Measurements from ENCODE around the gene LDB3.
"Not testable (repeated sequence)": the region's sequence is repeated elsewhere in the genome, so short reads cannot be mapped to it uniquely, and the experiment has no call there.

LDB3 gene, protein sequence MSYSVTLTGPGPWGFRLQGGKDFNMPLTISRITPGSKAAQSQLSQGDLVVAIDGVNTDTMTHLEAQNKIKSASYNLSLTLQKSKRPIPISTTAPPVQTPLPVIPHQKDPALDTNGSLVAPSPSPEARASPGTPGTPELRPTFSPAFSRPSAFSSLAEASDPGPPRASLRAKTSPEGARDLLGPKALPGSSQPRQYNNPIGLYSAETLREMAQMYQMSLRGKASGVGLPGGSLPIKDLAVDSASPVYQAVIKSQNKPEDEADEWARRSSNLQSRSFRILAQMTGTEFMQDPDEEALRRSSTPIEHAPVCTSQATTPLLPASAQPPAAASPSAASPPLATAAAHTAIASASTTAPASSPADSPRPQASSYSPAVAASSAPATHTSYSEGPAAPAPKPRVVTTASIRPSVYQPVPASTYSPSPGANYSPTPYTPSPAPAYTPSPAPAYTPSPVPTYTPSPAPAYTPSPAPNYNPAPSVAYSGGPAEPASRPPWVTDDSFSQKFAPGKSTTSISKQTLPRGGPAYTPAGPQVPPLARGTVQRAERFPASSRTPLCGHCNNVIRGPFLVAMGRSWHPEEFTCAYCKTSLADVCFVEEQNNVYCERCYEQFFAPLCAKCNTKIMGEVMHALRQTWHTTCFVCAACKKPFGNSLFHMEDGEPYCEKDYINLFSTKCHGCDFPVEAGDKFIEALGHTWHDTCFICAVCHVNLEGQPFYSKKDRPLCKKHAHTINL

DNA sequence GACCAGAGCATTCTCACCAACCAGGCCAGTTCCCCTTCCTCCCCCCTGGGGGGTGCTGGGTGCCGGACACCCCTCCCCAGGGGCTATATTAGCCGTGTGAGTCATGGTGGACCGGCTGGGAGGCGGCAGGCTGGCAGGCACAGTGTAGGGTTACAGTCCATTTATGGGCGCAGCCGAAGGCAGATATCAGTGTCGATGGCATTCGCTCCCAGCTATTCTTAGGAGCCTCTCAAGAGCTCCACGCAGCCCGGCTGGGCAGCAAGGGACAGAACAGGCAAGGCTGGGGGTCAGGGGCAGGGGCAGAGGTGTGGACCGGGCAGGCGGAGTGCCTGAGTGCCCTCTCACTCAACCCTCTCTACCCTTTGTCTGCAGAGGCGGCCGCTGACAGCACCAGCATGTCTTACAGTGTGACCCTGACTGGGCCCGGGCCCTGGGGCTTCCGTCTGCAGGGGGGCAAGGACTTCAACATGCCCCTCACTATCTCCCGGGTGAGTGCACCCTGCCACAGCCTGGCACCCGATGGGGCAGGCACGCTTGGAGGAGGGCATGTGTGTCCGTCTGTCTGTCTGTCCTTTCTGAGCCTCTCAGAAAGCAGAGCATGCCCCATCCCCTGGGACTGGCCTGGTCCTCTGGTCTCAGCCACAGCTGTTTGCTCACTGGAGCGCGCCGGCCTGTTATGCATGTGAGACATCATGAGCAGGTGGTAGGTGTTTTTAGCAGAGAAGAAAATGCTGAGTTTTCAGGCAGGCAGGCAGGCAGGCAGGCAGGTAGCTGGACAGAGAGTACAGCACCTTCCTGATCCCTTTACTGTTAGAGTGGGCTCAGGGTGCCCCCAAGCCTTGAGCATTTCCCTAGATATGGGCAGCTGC, at the start of gene LDB3:
TSS of gene LDB3 (plus strand) at position 215 of the 869 bp plus-strand sequence. CDS start at position 396, 181 bp downstream.
- DNase-seq, result no peak

DNA sequence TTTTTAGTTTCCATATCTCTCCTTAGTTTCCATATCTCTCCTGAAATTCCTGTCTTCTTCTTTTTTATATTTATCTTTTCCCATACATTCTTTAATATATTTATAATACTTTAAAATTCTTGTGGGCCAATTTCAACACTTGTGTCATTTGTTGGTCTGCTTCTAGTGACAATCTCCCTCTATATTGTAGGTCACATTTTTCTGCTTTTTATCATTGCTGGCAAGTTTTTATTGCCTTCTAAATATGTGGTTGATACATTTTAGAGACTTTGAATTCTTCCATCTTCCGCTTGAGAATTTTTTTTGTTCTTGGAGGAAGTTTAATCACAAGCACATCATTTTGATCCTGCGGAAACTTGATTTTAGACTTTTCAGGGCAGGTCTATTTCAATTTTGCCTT, 40.0 kb upstream of the LDB3 start:
- no peak for DNase-seq

- DNase-seq, result no peak
These were observed 38.2 kb upstream of the LDB3 start for GRCh38 chr10:86630079-86630478.

- DNase-seq, result no peak
These were observed 36.1 kb upstream of the LDB3 start for GRCh38 chr10:86632009-86632800.

- DNase-seq, result no peak
These were observed 35.4 kb upstream of the LDB3 start for GRCh38 chr10:86632951-86633350.

- DNase-seq, result no peak
These were observed 32.9 kb upstream of the LDB3 start for GRCh38 chr10:86635402-86635801.

DNA sequence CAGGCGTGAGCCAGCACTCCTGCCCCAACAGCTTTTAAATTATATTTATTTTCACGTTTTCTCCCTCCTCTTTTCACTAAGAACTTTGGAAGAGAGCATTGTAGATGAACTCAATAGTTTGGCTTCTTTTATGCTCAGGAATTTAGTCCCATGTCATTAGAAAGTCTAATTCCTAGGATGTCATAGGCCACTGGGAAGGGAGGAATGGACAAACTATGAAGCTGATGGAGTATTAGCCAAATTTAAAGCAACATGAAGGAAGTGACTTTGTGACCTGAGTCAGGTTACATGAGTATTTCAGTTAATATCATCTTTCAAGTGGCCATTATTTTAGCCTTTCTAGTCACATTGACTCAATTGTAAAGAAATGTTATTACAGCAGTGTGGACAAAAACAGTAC, 32.0 kb upstream of the LDB3 start:
- DNase-seq, result no peak

DNA sequence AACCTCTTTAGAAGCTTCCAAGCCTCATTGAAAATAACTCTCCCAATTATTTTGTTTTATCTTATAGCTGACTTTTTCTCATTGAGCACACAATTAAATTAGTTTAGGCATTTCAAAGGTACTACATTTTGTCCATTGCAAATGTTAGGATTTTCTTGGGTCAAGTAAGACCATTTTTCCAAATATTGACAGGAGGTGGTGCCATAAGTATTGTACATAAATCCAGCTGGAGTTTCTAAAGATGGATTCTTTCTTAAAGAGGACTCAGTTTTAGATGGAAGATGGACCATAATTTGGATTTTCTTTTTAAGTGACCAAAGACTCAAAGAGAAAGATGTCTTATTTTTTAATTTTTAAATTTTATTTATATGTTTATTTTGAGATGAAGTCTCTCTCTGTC, 26.3 kb upstream of the LDB3 start:
- no peak for DNase-seq

- DNase-seq, result no peak
These were observed 25.8 kb upstream of the LDB3 start for GRCh38 chr10:86642499-86642898.

- DNase-seq, result no peak
These were observed 24.0 kb upstream of the LDB3 start for GRCh38 chr10:86644152-86644793.

DNA sequence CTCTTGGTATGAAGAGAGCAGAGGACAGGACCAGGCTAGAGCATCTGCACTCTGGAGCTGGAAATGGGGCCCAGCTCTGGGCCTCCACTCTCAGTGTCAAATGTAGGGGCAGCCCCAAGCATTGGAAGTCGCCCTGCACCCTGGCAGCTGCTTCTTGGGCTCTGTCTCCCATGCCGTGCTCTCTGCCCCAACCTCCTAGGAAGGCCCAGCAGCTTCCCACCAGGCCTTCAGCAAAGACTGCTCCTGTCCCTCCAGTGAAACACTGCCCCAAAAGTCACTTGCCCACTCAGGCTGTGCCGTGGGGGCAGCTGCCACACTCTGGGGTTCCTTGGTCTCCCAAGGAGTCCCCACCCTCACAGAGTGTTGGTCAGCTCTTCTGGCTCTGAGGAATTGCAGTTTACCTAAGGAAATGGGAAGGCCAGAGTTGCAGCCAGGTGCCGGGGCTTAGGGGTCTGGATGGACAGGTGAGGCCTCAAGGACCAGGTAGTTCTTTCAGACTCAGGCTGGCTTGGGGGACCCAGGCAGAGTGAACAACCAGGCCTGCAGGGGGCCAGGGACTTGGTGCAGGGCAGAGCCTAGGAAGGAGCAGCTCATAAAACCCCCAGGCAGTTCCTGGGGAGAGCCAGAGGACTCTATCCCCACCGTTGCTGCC, 23.4 kb upstream of the LDB3 start:
- no peak for DNase-seq

- not testable (repeated sequence) for DNase-seq
These were observed 22.6 kb upstream of the LDB3 start for GRCh38 chr10:86645621-86646165.

DNA sequence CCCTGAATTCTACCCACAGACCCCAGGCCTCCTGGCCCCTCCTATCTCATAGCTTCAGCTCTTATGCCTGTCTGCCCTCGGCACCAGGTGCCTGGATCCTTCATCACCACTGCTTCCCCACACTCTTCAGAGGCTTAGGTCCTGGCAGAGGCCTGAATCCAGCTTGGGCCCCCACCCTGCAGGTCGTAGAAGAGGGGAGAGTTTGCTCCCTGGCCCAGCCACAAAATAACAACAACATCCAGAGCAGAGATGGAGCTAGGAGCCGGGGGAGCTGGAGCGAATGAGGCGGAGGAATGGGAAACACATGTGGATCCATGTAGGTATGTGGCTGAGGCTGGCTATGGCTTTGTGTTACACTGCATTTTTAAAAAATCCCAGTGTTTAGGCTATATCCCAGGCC, 21.8 kb upstream of the LDB3 start:
- DNase-seq, result no peak

GRCh38 chr10:86646933-86647332, 21.4 kb upstream of the LDB3 start:
- no peak for DNase-seq

- no peak for DNase-seq
These were observed 20.3 kb upstream of the LDB3 start for GRCh38 chr10:86647773-86648703.

DNA sequence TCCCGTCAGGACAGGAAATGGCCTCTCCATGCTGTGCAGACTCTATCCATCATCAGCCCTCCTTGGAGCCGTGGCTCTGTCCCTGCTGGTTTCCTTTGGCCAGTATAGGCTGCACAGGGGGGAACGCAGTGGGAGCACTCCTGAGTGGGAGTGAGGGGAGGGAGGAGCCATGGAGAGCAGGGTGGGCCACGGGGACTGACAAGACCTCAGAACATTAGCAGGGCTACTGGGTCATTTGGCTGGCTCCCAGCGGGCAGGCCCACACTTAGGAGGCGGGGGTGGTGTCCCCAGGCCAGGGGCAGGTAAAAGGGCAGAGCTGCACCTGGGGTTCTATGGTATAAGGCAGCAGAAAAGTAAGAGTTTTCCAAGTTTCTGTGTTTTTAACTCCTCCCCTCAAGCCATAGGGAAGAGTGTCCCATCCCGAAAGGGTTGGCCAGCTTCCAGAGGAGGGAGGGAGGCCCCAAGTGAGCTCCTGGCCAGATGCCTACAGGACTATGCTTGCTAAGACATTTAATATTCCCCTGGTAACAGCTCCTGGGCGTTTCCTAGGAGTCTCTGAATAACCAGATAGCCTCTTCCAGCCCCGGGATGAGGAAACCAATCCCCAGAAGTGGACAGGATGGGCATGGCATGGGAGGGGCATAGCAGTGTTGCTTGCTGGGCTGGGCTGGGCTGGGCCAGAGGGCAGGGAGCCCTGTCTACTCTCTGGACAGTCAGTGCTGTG, 19.4 kb upstream of the LDB3 start:
- no peak for DNase-seq

DNA sequence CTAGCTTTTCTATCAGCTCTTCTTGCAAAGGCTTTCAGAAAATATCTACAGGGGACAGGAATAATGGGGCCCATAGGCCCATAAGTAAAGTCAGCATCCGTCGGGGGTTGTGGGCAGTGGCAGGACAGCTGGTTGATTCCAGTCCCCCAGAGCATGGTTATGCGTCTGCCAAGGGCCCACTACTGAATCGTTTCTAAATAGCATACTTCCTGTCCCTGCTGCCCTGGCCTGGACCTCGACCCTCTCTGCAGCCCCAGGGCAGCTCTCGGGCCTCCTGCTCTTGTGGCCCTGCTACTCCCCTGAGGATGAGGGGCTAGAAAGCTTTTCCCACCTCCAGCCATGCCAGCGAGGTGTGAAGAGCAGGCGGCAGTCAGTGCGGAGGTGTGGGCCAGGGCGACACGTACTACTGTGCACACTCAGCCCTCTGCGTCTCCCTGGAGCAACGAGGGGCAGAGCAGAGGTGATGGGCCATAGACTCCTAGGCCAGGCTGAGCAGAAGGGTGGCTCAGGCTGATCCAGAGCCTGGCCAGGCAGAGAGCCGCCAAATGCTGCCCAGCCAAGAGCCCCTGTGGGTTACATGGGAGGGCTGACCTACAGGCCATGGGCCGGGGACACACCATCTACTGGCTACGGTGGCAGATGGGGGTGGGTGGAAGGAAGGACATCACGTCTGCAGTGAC, 18.7 kb upstream of the LDB3 start:
- no peak for DNase-seq

- DNase-seq, result no peak
These were observed 18.2 kb upstream of the LDB3 start for GRCh38 chr10:86650151-86650550.

- no peak for DNase-seq
These were observed 17.3 kb upstream of the LDB3 start for GRCh38 chr10:86651021-86651471.

Data from activated naive CD4-positive, alpha-beta T cell treated with anti-CD3 and anti-CD28 coated beads, Interleukin-2, amount 50 U/mL, for 16 hours (primary cell).